NCI-H2196 treated with DMSO at 0.1 percent for 48 hours (cell line): ENCODE data around the gene SERPINB10.
A peak's percentile ranks its signal among the peaks of the same experiment; 100 is the strongest.

Source experiments
- DNase-seq: peaks from one replicate; lab custom pipeline; 2025; ENCODE audit not compliant: unreplicated experiment; lab: John Stamatoyannopoulos, UW

Gene SERPINB10

GRCh38 chr18:63979409-63979920 is 71.7 kb downstream of the SERPINB10 start:
- DNase-seq = peak; percentile 44

GRCh38 chr18:63980027-63980426 is 72.3 kb downstream of the SERPINB10 start:
- DNase-seq = no peak

GRCh38 chr18:63980896-63981460 is 73.2 kb downstream of the SERPINB10 start:
- no peak for DNase-seq

DNA sequence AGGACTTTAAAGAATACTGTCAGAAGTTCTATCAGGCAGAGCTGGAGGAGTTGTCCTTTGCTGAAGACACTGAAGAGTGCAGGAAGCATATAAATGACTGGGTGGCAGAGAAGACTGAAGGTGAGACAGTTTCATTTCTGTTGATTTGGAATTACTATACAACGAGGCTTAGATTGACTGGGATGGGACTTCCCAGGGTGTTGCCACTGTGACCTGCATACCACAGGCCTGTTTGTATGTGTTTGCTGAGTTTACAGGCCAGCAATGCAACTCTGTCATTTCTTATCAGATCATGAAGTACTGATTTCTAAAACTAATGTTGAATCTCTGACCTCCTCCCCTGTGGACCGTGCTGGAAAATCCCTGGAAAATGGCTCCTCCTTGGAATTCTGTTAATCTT is 74.0 kb downstream of the SERPINB10 start:
- no peak for DNase-seq

DNA sequence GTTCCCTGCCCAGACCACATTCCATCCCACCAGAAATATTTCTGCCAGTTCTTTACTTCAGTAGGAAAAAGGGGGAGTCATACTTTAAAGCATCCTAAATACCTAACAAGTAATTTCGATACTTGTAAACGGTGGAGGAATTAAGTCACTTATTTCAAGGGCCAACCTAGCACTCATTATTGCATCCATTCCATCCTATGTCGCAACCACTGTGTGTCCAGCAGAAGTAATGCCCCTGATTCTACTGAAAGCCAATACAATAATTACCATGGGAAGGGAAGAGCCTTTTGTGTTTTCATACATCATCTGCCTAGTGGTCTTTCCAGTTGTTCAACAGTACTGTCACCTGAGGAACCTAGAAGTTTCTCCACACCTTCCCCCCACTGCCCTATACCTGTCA is 74.6 kb downstream of the SERPINB10 start:
- no peak for DNase-seq
